ENCODE measurements around the gene LARGE2. TPM values are rescaled to one million over a fixed set of nuclear protein-coding genes. Genes with fewer than 3 reads are reported as not detected.

Gene LARGE2
- total RNA-seq, 1 donor from 2014 or later, result 0.36 TPM

DNA sequence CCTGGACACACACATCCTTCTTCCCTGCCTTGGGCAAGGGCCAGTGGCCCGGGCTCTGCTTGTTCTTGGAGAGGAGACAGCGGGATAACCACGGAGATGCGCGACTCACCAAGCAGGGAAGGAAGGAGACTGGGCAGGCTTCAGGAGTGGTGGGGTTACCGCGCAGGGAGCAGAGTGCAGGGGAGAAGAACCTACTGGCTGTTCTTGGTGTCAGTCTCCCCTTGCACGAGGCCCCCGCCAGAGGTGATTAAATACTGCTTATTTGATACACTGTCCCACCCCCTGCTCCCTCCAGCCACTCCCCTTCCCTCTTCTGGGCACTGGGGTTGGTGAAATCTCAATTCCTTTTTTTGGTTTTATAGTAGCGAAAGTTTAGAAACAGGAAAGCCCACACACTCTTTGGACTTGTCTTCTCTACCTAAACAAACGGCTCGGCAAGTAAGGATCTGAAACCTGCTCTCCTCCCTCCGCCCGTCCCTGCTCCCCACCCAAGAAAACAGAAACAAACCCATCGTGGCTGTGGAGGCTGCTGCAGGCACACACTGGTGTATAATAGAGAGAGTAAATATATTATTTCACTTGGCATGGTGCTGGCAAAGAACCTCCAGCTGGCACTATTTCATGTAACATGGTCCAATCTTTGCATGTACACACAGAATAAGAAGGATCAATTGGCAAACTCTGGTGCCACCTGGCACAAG, 10.8 kb downstream of the LARGE2 start:
- FAIRE-seq (no peak), DNase-seq (ENCODE audit: low read depth) (peak; percentile 25)
- Mint-ChIP-seq H3K27ac (ENCODE audit: unreplicated experiment) (peak overlapping the region; percentile 9), H3K36me3 (ENCODE audit: low read depth, unreplicated experiment) (peaks cover 18% of the 10 kb centered on the region), H3K9me3 (ENCODE audit: unreplicated experiment) (no peaks in the 10 kb centered on the region), H3K4me1 (ENCODE audit: low read depth, unreplicated experiment) (peaks cover 21% of the 10 kb centered on the region), H3K27me3 (ENCODE audit: low read depth, unreplicated experiment) (no peaks in the 10 kb centered on the region), H3K4me3 (ENCODE audit: unreplicated experiment) (peak overlapping the region; percentile 31)
- Histone ChIP-seq H3K9ac (ENCODE audit: low read length) (no peak overlapping the region), H3K9me3 (ENCODE audit: insufficient read depth, low read depth, low read length) (no peaks in the 10 kb centered on the region), H3K4me1 (ENCODE audit: insufficient read depth, low read length) (no peaks in the 10 kb centered on the region), H3K4me2 (ENCODE audit: low read length) (no peak overlapping the region), H3K4me3 (ENCODE audit: insufficient read depth, low read depth, low read length) (no peak overlapping the region), H3K36me3 (ENCODE audit: insufficient read depth, low read length) (peaks cover 14% of the 10 kb centered on the region), H4K20me1 (ENCODE audit: insufficient read depth, low read length) (peaks cover 4% of the 10 kb centered on the region), H2AFZ (ENCODE audit: low read depth, low read length) (no peak overlapping the region), H3K27me3 (ENCODE audit: insufficient read depth, low read length) (no peaks in the 10 kb centered on the region), H3K79me2 (ENCODE audit: insufficient read depth, low read length) (no peaks in the 10 kb centered on the region), H3K27ac (ENCODE audit: low read depth, low read length) (no peak overlapping the region)
- TF ChIP-seq EZH2 (IDR thresholded peaks at IDR 0.05; ENCODE audit: insufficient read depth, low read length), result no peak
- TF ChIP-seq, protein P1, sequence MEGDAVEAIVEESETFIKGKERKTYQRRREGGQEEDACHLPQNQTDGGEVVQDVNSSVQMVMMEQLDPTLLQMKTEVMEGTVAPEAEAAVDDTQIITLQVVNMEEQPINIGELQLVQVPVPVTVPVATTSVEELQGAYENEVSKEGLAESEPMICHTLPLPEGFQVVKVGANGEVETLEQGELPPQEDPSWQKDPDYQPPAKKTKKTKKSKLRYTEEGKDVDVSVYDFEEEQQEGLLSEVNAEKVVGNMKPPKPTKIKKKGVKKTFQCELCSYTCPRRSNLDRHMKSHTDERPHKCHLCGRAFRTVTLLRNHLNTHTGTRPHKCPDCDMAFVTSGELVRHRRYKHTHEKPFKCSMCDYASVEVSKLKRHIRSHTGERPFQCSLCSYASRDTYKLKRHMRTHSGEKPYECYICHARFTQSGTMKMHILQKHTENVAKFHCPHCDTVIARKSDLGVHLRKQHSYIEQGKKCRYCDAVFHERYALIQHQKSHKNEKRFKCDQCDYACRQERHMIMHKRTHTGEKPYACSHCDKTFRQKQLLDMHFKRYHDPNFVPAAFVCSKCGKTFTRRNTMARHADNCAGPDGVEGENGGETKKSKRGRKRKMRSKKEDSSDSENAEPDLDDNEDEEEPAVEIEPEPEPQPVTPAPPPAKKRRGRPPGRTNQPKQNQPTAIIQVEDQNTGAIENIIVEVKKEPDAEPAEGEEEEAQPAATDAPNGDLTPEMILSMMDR (IDR thresholded peaks at IDR 0.05; ENCODE audit: insufficient read depth, low read depth, low read length), result no peak

DNA sequence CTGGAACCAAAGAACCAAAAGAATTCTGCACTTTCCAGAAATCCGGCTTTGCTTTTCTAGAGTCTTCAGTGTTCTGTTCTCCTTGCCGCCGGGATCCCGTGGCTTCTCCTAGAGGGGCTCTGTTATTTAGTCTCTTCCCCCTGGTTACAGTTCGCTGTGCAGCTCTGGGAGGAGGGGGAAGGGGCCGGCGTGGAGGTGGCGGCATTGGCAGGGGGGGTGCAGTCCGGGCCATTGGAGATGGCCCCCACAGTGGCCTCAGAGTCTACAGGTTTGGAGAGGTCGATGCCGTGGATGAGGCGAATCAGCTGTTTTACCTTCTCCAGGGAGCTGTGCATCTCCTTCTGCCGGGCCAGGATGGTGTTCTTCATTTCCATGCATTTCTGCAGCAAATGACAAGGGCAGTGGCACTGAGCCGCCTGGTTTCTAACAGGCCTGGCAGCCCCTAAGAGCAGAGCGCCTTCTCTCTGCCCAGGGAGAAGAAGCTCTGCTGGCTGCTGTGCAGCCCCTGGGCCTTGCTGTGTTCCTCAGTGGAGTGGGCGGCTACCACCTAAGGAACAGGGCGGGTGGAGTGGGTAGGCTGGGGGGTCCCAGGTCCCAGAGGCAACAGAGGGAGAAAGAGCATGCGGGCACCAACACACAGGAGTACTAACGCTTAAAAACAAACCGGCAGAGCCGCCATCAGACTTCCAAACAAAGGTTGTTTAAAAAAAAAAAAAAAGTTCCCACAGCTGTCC, 11.6 kb downstream of the LARGE2 start:
- Mint-ChIP-seq H3K9me3 (ENCODE audit: unreplicated experiment) (no peaks in the 10 kb centered on the region), H3K36me3 (ENCODE audit: low read depth, unreplicated experiment) (peaks cover 18% of the 10 kb centered on the region), H3K4me3 (ENCODE audit: unreplicated experiment) (no peak overlapping the region), H3K27ac (ENCODE audit: unreplicated experiment) (no peak overlapping the region), H3K4me1 (ENCODE audit: low read depth, unreplicated experiment) (peaks cover 21% of the 10 kb centered on the region), H3K27me3 (ENCODE audit: low read depth, unreplicated experiment) (no peaks in the 10 kb centered on the region)
- Histone ChIP-seq H3K27ac (ENCODE audit: low read depth, low read length) (no peak overlapping the region), H3K27me3 (ENCODE audit: insufficient read depth, low read length) (no peaks in the 10 kb centered on the region), H3K36me3 (ENCODE audit: insufficient read depth, low read length) (peaks cover 14% of the 10 kb centered on the region), H3K4me3 (ENCODE audit: insufficient read depth, low read depth, low read length) (no peak overlapping the region), H3K4me1 (ENCODE audit: insufficient read depth, low read length) (no peaks in the 10 kb centered on the region), H3K79me2 (ENCODE audit: insufficient read depth, low read length) (no peaks in the 10 kb centered on the region), H3K4me2 (ENCODE audit: low read length) (no peak overlapping the region), H3K9me3 (ENCODE audit: insufficient read depth, low read depth, low read length) (no peaks in the 10 kb centered on the region), H3K9ac (ENCODE audit: low read length) (no peak overlapping the region), H4K20me1 (ENCODE audit: insufficient read depth, low read length) (peaks cover 4% of the 10 kb centered on the region), H2AFZ (ENCODE audit: low read depth, low read length) (no peak overlapping the region)
- DNase-seq (ENCODE audit: low read depth), result no peak
- TF ChIP-seq, protein P1 (IDR thresholded peaks at IDR 0.05; ENCODE audit: insufficient read depth, low read depth, low read length), result no peak
- TF ChIP-seq EZH2 (IDR thresholded peaks at IDR 0.05; ENCODE audit: insufficient read depth, low read length), result no peak
- FAIRE-seq, result no peak

Measured in astrocyte (in vitro differentiated cells and primary cell).